Measurements from ENCODE around the gene ZNF609. TPM values are rescaled to one million over a fixed set of nuclear protein-coding genes. Genes with fewer than 3 reads are reported as not detected.

ZNF609 gene
- total and polyA plus RNA-seq, 2 of the 13 experiments (the other 11 are each of a cell fraction or from before 2014, with no cell fraction given) = 8.9 to 9.9 TPM

GRCh38 chr15:64460206-64460723 is at the start of gene ZNF609 (continued):
- no peak for TF ChIP-seq ZNF557 (CRISPR knock-in tag; IDR thresholded peaks at IDR 0.05)
- TF ChIP-seq HBP1 (CRISPR knock-in tag; IDR thresholded peaks at IDR 0.05; ENCODE audit: low read depth) = 0 out of 2 replicates have a peak, but pooled peaks have one; percentile 36
- TF ChIP-seq ZNF639 (CRISPR knock-in tag; conservative IDR thresholded peaks at IDR 0.05) = peak; percentile 79
- TF ChIP-seq HDAC1 (CRISPR knock-in tag; IDR thresholded peaks at IDR 0.05) = peak; percentile 60
- peak; percentile 70; the same call in 1 of the 2 replicates for TF ChIP-seq ZNF609 (CRISPR knock-in tag; IDR thresholded peaks at IDR 0.05; ENCODE audit: borderline replicate concordance)
- no peak for TF ChIP-seq RAD51 (IDR thresholded peaks at IDR 0.05; ENCODE audit: borderline replicate concordance)
- no peak for TF ChIP-seq CBX2 (IDR thresholded peaks at IDR 0.05; ENCODE audit: low read depth, low read length)
- TF ChIP-seq CBX2 (CRISPR knock-in tag; IDR thresholded peaks at IDR 0.05; ENCODE audit: low read depth) = no peak
- no peak for TF ChIP-seq AFF4 (CRISPR knock-in tag; IDR thresholded peaks at IDR 0.05)
- TF ChIP-seq SIN3B (IDR thresholded peaks at IDR 0.05; ENCODE audit: low read length) = 0 out of 2 replicates have a peak, but pooled peaks have one; percentile 27
- TF ChIP-seq SNAPC2 (CRISPR knock-in tag; IDR thresholded peaks at IDR 0.05) = no peak
- TF ChIP-seq ZIK1 (CRISPR knock-in tag; IDR thresholded peaks at IDR 0.05; ENCODE audit: borderline replicate concordance, low read depth) = 0 out of 2 replicates have a peak, but pooled peaks have one; percentile 29
- TF ChIP-seq ZNF230 (CRISPR knock-in tag; IDR thresholded peaks at IDR 0.05) = no peak
- TF ChIP-seq ZBTB43 (CRISPR knock-in tag; conservative IDR thresholded peaks at IDR 0.05) = no peak
- no peak for TF ChIP-seq NFYC (CRISPR knock-in tag; IDR thresholded peaks at IDR 0.05)
- no peak for TF ChIP-seq HOXD1 (CRISPR knock-in tag; IDR thresholded peaks at IDR 0.05)
